Myocyte (in vitro differentiated cells): ENCODE data around the gene ATP5IF1. TPM values are rescaled to one million over a fixed set of nuclear protein-coding genes. Genes with fewer than 3 reads are reported as not detected.

Source experiments
- DNase-seq: peaks from one replicate; pipeline ENCODE4 v3.0.0-alpha.2; 2012; ENCODE audit warnings: low read depth
- polyA plus RNA-seq: library from polyadenylated mRNA; unstranded; fragments of >200 nt; gene quantifications from one replicate; pipeline ENCODE4 v1.2.1, GENCODE V29; 2012; ENCODE audit warnings: missing spikeins
- total RNA-seq: library from RNA; depleted of rRNA; stranded (reverse); fragments of >200 nt; gene quantifications from 2 replicates; pipeline ENCODE4 v1.2.3, GENCODE V29; 2014

Gene ATP5IF1
- 180 and 183 TPM in 2 replicates for total RNA-seq
- polyA plus RNA-seq: 278 TPM

DNA sequence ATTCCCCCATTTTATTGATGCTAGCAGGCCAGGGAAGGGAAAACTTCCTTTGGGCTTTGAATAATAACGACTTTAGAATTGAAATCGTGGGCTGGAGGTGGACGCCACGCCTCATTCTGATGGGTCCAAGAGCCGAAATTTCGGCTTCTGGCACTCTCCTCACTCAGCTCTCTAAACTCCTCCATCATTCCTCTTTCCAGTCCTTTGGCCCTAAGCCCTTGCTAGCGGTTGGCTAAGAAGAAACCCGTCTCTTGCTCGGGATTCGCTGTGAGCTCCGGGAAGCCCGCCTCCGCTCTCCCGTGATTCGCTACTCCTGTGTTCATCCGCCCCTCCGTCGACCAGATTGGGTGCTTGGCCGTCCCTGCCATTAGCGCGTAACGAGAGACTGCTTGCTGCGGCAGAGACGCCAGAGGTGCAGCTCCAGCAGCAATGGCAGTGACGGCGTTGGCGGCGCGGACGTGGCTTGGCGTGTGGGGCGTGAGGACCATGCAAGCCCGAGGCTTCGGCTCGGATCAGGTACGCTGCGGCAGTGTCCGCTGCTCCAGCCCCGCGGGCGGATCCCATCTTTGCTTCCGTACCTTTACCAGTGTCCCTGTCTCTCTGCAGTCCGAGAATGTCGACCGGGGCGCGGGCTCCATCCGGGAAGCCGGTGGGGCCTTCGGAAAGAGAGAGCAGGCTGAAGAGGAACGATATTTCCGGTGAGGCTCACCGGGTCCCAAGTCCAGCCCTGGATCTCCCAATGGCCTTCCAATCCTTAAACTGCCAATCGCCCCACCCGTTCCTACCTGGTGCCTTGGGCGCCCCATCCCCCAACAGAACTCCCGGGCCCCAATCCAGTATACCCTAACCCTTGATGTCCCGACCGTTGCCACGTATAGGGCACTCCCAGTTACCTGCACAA is at the start of gene ATP5IF1:
Gene ATP5IF1 (plus strand): TSS at position 370 of the 901 bp plus-strand sequence. CDS start 60 bp downstream, at position 430.
- peak; percentile 99 for DNase-seq

DNA sequence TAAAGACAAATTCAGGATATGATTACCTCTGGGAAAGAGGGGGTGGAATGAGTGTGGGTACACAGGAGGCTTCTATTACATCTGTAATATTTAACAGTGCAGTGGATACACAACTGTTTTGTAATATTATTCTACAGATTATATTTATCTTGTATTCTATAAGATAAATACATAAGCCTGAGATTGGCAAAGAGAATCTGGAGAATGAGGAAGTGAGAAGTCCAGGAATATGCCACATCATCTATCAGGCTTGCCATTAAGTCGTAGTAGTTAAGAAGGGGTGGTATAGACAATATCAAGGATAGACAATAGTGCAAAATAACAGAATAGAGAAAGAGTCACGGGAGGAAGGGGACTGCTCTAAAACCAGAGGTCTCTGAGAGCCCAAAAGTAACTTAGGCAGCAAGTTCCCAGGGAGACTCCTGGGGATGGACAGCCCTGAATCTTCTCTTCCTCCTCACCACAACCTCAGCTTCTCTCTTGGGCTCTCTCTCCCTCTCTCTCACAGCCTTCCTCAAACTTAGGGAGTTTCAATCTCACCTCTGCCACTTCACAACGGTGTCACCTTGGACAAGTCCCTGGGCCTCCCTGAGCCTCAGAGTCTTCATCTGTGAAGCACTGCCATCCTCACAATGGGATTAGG is 45.5 kb upstream of the ATP5IF1 start:
- DNase-seq: no peak

DNA sequence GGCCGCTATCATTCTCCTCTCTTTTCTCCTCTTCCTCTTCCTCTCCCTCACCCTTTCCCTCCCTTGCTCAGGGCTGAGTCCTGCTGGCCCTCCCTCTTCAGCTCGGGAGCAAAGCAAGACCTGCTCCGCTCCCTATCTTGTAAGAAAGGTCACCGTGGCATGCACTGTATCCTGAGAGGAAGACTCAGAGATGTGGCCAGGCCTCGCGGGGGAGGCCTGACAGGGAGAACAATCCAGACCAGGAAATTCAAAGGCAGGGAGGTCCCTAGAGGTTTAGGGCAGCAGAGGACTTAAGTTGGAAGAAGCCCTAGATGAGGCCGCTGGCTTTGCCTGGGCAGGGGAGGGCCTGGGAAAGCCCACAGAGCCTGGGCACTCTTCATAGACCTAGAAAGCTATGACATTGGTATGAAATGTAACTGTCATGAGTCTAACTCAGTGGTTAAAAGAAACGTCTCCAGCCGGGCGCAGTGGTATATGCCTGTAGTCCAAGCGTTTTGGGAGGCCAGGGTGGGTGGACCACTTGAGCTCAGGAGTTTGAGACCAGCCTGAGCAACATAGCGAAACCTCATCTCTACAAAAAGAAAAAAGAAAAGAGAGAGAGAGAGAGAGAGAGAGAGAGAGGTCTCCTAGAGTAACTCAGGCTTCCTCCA is 44.8 kb upstream of the ATP5IF1 start:
- no peak for DNase-seq

DNA sequence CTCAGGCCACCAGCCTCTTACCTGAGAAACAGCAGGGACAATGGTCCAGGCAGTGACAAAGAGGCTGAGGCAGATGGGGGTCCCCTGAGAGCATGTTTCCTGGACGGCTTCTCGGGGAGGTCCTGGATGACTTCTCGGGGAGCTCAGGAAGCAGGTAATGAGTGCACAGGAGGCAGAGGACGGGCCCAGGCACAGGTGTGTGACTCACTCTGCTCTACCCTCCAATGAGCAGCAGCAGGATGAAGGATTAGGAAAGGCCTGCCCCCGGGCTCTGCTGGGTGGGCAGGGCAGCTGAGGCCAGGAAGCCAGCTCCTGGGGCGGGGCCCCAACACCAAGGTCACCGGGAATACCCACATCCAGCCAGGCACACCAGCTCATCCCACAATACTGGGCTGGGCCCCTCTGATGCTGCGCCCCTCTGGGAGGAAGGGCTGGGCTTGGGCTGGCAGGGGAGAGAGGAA is 42.2 kb upstream of the ATP5IF1 start:
- DNase-seq: no peak

DNA sequence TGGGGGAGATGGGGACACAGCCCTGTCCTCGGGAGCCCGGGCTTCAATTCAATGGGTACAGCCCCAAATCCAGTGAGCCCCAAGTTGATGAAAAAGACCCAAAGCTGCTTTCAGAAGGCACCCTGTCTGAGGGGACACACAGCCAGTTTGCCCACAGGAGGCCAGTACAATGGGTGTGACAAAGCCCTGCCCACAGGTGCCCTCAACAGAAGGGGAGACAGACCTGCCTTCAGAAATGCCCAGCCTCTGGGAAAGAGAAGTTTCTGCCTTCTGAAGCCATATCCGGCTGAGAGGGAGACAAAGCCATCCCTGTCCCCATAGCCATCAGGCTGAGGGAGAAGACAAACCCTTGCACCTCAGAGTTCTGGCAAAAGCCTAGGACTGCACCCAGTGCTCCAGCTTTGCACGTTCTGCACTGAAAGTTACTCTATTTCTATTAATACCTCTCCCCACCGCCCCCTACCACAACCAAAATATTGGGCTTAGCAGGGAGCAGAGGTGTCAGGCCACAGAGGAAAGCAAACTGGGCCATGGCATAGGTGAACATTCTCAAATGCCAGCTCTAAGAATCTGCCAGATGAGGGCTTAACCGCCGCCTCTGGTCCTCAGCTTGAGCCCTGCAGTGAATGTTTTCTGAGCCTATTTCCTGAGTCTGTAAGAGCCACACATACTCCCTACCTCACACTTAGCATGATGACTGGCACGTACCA is 41.4 kb upstream of the ATP5IF1 start:
- DNase-seq: no peak

DNA sequence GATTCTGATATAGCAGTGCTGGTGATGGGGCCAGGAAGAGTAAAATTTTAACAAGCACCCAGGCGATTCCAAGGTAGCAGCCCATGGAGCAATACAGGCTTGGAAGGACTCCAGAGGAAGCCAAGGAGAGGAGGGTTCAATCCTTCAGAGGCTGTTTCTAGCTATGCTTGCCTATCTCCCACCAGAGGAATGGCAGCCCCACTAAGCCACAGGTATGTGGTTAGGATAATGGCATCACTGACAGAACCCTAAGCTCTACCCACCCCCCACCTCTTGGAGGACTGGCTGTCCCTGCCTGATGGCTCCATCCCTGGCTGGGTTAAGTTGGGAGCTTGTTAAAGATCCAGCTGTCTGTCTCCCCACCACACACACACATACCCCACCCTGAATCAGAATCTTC is 40.1 kb upstream of the ATP5IF1 start:
- peak; percentile 58 for DNase-seq

DNA sequence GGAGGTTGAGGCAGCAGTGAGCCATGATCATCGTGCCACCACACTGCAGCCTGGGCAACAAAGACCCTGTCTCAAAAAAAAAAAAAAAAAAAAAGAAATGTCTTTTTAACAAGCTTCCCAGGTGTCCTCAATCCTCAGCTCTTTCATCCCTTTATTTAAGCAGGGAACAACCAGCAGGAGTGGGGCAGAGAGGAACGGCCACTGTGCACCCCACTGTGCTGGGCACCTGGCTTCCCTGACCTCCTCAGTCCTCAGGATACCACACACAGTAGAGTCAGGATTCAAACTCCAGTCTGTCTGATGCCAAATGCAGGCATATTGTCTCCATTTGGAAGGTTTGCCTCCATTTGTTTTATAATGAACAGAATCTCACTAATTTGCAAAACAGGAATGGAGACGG is 39.6 kb upstream of the ATP5IF1 start:
- no peak for DNase-seq

DNA sequence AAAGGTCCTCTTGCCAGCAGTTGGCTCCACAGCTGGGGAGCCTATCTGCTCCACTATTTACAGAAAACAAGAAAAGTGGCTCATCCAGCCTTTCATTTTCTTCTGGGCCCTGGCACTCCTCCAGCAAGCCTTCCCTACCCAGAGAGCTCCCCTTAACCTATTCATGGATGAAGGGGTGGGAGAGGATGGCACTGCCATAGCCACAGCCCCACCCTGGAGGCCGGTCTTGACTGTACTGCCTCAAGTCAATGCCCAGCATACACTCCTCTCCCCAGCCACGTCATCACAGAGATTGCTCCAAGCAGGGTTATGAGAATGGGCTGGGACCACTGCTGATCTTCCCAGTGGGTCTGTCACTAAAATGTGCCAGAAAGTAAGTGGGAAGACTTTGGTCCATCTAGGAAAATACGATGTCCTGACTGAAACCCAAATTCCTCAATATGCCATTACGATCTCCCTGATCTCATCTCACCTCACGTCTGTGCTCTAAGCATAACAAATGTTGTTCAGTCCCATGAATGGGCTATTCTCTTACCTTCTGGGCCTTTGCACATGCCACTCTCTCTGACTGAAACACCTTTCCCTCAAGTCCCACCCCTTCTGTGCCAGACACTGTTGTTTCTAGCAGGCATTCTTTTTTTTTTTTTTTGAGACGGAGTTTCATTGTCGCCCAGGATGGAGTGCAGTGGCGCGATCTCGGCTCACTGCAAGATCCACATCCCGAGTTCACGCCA is 38.1 kb upstream of the ATP5IF1 start:
- DNase-seq: peak; percentile 7

DNA sequence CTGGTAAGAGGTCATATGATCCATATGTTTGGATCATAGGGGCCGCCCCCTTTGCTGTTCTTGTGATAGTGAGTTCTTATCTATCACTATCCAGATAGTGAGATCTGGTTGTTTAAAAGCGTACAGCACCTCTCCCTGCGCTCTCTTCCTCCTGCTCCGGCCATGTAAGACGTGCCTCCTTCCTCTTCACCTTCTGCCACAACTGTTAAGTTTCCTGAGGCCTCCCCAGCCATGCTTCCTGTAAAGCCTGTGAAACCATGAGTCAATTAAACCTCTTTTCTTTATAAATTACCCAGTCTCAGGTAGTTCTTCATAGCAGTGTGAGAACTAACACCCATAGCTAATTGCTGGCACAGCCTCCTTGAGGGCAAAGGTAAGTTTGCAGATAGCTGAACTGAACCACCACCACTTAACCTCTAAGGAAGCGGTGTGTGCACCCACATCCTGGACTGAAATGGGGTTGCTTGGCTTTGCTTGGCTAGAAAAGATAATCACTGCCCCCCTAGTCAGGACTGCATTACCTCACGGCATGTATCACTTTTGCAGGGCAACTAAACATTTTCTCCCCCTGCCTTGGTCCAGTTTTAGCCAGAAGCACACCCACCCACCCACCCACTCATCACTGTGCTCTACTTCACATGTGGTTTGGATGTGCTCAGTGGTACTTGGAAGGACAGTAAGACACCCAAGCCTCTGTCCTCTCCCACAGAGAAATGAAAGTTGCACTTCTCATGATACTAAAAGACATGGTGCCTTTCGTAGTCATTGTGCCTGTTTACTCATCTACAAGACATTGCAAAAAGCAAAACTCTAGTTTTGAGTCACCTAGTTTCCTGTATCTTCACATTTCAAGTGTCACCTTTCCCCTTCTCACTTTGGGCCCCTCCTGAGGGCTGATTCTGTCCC is 36.3 kb upstream of the ATP5IF1 start:
- no peak for DNase-seq

DNA sequence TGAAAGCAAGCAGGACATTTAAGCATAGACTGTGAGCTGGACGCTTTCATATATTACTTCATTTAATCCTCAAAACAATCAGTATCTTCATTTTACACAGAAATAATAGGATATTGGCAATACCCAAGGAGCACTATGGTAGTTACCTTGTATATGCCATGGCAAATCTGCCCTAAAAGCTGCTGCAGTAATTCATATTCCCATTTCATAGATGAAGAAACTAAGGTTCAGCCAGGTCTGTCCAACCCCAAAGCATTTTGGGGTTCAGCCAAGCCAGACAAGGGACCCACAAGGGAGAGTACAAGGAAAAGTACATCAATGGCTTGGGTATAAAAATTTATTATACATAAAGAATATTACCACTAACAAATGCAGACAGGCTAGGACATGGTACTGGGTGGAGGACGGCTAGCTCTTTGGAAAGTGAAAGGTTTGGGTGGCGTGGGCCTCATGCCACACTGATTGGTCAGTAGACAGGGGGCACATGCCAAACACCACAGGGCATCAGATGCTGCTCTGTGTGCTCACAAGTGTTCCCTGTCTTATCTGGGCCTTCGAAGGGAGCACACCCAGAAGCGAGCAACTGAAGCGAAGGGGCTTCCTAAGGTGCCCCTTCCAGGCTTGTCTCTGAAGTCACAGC is 35.6 kb upstream of the ATP5IF1 start:
- no peak for DNase-seq

DNA sequence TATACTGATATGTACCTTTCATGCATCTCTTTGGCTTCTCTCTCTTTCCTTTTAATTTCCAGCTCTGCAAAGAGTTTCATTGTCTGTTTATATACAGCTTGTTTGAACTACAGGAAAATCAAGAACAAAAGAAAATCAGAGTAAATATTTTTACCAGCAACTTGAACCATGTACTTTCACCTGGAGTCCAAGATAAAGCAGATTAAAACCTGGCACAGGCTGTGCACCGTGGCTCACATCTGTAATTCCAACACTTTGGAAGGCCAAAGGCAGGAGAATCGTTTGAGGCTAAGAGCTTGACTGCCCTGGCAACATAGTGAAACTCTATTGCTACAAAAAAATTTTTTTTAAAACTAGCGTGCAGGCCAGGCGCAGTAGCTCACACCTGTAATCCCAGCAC is 30.7 kb upstream of the ATP5IF1 start:
- no peak for DNase-seq

DNA sequence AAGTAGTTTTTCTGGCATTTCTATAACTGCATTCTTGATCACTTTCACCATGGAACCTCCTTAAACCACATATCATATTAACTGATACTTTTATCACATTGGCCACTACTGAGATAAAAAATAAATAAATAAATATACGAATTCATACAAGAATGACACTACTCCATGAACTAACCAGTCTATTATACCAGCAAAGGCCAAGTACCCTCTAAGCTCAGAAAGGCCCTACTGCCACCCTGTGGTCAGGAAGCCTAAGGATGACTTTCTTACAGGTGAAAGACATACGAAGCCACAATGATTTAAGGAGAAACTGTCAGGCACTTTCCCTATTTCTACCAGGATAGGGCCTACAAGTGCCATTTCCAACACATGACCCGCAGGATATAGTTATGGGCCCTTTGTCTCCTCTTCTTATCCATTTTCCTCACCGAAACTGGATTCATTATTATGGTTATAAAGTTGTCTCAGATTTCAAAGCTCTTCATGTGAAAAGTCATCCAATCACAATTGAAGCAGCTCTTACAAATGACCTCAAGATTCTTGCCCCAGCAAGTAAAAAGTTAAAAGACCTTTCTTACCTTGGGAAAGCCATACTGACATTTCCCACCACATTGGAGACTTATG is 27.0 kb upstream of the ATP5IF1 start:
- DNase-seq: peak; percentile 58

DNA sequence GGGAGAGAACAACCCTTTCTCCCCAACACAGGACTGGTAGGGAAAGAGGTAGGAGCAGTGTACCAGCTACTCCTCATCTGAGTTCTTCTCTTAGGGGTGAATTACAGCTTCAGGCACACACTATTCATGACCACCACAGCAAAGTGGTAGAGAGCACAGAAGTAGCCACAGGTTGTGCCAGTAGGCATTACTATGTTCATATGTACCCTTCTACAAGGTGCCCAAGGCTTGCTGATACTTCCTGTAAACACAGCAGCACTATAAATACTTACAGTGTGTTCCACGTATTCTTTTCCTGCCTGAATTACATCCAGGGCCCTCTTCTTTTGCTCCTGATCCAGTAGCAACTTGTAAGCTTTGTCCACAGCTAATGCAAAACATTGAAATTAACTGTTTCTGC is 26.2 kb upstream of the ATP5IF1 start:
- no peak for DNase-seq

DNA sequence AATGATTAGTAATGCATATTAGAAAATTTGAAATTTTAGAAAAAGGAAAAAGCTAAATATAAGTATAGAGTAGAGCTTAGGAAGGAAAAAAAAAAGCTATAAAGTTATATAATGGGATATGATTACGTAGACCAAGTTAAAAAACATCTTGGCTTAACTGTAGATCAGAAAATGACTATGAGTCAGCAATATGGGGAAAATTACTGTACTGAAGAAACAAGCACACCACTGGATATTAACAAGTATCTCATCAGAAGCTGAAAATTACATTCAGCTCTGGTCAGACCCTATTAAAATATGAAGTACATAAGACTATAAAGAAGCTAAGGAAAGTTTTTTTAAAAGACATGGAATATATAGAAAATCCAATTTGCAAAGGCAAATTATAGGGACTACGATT is 22.6 kb upstream of the ATP5IF1 start:
- no peak for DNase-seq

DNA sequence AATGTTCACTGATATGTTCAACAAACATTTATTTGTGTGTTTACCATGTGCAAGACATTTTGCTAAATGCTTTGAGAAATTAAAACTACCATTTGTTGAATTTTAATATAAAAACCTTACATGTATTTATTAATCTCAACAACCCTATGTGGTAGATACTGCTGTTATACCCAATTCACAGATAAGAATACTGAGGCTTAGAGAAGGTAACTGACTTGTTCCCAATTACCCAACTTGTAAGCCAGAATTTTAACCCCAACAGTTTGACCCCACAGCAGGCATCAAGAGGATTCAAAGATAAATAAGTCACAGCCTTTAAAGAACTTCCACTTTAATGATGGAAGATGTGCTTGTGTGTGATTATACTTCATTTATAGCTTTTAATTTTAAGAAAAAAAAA is 6.8 kb upstream of the ATP5IF1 start:
- no peak for DNase-seq

DNA sequence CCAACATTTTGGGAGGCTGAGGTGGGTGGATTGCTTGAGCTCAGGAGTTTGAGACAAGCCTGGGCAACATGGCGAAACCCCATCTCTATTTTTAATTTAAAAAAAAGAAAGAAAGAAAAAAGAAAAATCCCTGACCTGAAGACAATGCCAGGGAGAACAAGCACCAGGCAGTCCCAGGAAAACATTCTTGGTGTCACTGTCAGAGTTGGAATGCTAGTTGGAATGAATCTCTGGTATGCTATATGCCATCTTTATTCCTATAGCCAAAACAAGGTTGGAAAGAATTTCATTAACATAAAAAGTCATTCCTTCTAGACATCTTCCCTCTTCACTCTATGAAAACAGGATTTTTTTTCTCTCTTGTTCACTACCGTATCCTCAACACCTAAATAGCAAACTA is 5.9 kb upstream of the ATP5IF1 start:
- DNase-seq: no peak

DNA sequence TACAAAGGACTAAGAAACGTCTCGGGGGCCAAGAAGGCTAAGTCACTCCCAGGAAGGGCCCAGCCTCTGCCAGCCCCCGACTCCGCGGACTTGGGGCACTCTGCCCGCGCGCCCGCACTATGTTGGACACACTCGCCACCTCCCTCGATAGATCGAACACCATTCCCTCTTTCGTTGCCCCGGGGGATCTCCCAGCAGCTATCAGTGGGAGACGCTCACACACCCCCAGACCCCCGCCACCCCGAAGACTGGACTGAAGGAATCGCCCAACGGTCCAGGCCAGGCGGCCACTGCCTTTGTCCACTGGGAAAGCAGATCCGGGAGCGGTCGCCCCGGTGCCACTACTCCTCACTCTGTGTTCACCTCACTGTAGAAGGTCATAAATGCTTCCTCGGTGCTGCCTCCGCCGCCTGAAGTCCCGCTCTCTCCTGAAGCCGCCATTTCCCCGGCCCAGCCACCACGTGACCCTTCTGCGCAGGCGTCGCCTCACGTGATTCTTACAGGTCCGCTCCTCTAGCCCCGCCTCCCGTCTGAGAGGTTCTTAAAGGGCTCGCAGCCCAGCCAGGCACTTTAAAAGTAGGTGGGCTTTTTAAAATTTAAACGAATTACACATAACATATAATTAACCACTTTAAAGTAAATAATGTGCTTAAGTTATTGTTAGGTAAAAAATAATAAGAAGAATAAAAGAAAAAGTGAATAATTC is 3.2 kb upstream of the ATP5IF1 start, which contains the start of gene DNAJC8:
Gene DNAJC8 (minus strand): TSS at position 472 of the 706 bp plus-strand sequence. CDS start 31 bp downstream, at position 441.
- peak; percentile 95 for DNase-seq

DNA sequence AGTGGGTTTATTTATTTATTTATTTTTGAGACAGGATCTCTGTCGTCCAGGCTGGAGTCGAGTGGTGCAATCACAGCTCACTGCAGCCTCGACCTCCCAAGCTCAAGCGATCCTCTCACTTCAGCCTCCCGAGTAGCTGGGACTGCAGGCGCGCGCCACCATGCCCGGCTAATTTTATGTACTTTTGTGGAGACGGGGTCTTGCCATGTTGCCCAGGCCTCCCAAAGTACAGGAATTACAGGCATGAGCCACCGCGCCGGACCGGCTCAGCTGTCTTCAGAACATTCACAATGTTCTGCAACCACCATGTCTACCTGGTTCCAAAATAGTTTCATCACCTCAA is 2.7 kb upstream of the ATP5IF1 start:
- no peak for DNase-seq
